Naive thymus-derived CD4-positive, alpha-beta T cell (primary cell): ENCODE results near the gene TRIP13. TPM values are rescaled to one million over a fixed set of nuclear protein-coding genes. Genes with fewer than 3 reads are reported as not detected.
"Not testable (repeated sequence)": the region's sequence is repeated elsewhere in the genome, so short reads cannot be mapped to it uniquely, and the experiment has no call there.

Experiments
- ATAC-seq: fragments of 150-1000 bp; cut with Tn5 transposase; 2 replicates; pipeline ENCODE4 v1.10.0; 2021; ENCODE audit warnings: mild to moderate bottlenecking, moderate library complexity
- CTCF ChIA-PET: fragments of 350-600 bp; sonication (Branson Sonifier 250); formaldehyde crosslinking; loops from one replicate; lab custom pipeline; 2021; ENCODE audit warnings: antibody characterized with exemption; lab: Charles Lee
- POLR2A ChIA-PET: fragments of 350-600 bp; sonication (Branson Sonifier 250); formaldehyde crosslinking; loops from one replicate; lab custom pipeline; 2021; ENCODE audit warnings: antibody characterized with exemption, inconsistent platforms; lab: Charles Lee
- DNase-seq, 9 donors: peaks; one replicate each; pipeline versions ENCODE4 v3.0.0 to v3.0.0-alpha.2; 2020 to 2022; ENCODE audit warnings: mixed read lengths in 1 of 9
- H3K27ac ChIP-seq: one replicate; pipeline ENCODE4 v1.7.0; 2013; ENCODE audit warnings: mild to moderate bottlenecking, low read depth, low read length, moderate library complexity
- H3K27me3 ChIP-seq, 2 donors: one replicate each; pipeline ENCODE4 v1.7.0; 2013; ENCODE audit warnings: low read length in 2 of 2, mild to moderate bottlenecking in 2 of 2, moderate library complexity in 2 of 2; ENCODE audit not compliant: control insufficient read depth in 2 of 2, insufficient read depth in 2 of 2
- H3K36me3 ChIP-seq, 3 experiments: 1 replicate in 2 of 3; 2 replicates in 1 of 3; pipeline ENCODE4 v1.7.0; 2013; ENCODE audit warnings: low read length in 3 of 3, mild to moderate bottlenecking in 3 of 3, moderate library complexity in 1 of 3; ENCODE audit not compliant: insufficient read depth in 3 of 3, control insufficient read depth in 2 of 3
- H3K4me1 ChIP-seq, 2 donors: one replicate each; pipeline ENCODE4 v1.7.0; 2013; ENCODE audit warnings: low read length in 2 of 2, mild to moderate bottlenecking in 2 of 2, moderate library complexity in 1 of 2; ENCODE audit not compliant: control insufficient read depth in 2 of 2, insufficient read depth in 2 of 2
- H3K4me3 ChIP-seq: 2 replicates; pipeline ENCODE4 v1.7.0; 2013; ENCODE audit warnings: mild to moderate bottlenecking, low read length
- H3K9me3 ChIP-seq, 3 experiments: 1 replicate in 2 of 3; 2 replicates in 1 of 3; pipeline ENCODE4 v1.7.0; 2013; ENCODE audit warnings: low read length in 3 of 3; ENCODE audit not compliant: control insufficient read depth in 2 of 3
- H3K27ac Mint-ChIP-seq, 9 donors: one replicate each; pipeline ENCODE4 v1.8.0; 2020 to 2022; ENCODE audit warnings: mixed read lengths in 9 of 9, mild to moderate bottlenecking in 8 of 9, moderate library complexity in 5 of 9, inconsistent platforms in 2 of 9
- H3K27me3 Mint-ChIP-seq, 5 donors: one replicate each; pipeline ENCODE4 v1.8.0; 2021 to 2022; ENCODE audit warnings: mixed read lengths in 5 of 5, mild to moderate bottlenecking in 1 of 5
- H3K36me3 Mint-ChIP-seq, 5 donors: one replicate each; pipeline ENCODE4 v1.8.0; 2020 to 2022; ENCODE audit warnings: mixed read lengths in 5 of 5, mild to moderate bottlenecking in 3 of 5, inconsistent platforms in 1 of 5
- H3K4me1 Mint-ChIP-seq, 7 donors: one replicate each; pipeline ENCODE4 v1.8.0; 2020 to 2022; ENCODE audit warnings: mixed read lengths in 7 of 7, mild to moderate bottlenecking in 3 of 7, inconsistent platforms in 1 of 7
- H3K4me3 Mint-ChIP-seq, 10 donors: one replicate each; pipeline ENCODE4 v1.8.0; 2020 to 2022; ENCODE audit warnings: mild to moderate bottlenecking in 10 of 10, mixed read lengths in 10 of 10, moderate library complexity in 6 of 10, inconsistent platforms in 2 of 10
- H3K9me3 Mint-ChIP-seq, 11 donors: one replicate each; pipeline ENCODE4 v1.8.0; 2020 to 2022; ENCODE audit warnings: mixed read lengths in 11 of 11, mild to moderate bottlenecking in 4 of 11, inconsistent platforms in 1 of 11, moderate library complexity in 1 of 11
- intact Hi-C, 2 donors: fragments of 100-400 bp; cut with micrococcal nuclease; formaldehyde crosslinking; loops; one replicate each; pipeline ENCODE4 v1.15.1; 2023
- polyA plus RNA-seq, 2 donors: library from polyadenylated mRNA; unstranded; fragments of 300-500 nt; fragmentation: Illumina TruSeq; gene quantifications; one replicate each; pipeline ENCODE4 v1.2.3, GENCODE V29; 2021
- total RNA-seq, 6 experiments: library from RNA in 5 of 6; stranded (reverse) in 5 of 6; gene quantifications; 1 replicate in 5 of 6; 2 replicates in 1 of 6; pipeline ENCODE4 v1.2.3 and lab custom pipeline; 2021 to 2026

The TRIP13 gene, protein sequence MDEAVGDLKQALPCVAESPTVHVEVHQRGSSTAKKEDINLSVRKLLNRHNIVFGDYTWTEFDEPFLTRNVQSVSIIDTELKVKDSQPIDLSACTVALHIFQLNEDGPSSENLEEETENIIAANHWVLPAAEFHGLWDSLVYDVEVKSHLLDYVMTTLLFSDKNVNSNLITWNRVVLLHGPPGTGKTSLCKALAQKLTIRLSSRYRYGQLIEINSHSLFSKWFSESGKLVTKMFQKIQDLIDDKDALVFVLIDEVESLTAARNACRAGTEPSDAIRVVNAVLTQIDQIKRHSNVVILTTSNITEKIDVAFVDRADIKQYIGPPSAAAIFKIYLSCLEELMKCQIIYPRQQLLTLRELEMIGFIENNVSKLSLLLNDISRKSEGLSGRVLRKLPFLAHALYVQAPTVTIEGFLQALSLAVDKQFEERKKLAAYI
- 10 to 100 TPM in 1 of 5 experiments, under 1 TPM in 3, not detected in 1; 0.39 to 23.5 (median 0.57) TPM for total RNA-seq
- polyA plus RNA-seq = under 1 TPM; 0.52 to 0.63 TPM
- 0.54 reads per million for total RNA-seq (lab: John Stamatoyannopoulos, UW)

DNA sequence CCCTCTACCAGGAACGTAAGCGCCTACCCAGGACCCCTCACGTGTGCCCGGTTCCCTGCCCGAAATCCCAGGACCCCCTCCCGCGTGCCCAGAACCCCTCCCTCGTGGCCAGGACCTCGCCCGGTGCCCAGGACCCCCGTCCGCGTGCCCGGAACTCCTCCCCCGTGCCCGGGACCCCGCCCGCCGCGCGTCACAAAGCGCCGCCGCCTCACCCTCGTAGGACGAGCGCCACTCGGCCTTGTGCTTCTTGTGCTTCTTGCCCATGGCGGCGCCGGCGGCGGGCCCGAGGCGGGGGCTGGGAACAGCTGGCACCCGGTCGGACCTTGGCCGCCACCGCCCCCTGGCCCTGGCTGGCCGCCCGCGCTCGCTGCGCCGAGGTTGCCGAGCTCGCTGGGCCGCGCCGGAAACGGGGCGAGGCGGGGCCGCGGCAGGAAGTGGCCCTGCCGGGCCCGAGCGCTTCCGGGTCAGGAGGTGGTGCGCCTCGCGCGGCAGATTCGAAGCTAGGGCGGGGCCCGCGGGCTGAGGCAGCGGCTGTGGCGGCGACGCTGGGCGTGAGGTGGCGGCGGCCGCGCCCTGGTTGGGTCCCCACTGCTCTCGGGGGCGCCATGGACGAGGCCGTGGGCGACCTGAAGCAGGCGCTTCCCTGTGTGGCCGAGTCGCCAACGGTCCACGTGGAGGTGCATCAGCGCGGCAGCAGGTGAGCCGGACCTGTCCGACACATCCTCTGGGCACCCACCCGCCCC is at the start of gene TRIP13, which contains the start of gene BRD9:
Gene TRIP13 (plus strand): TSS at position 491 of the 743 bp plus-strand sequence. CDS start 115 bp downstream, at position 606.
Gene BRD9 (minus strand): TSS at position 408 of the 743 bp plus-strand sequence. CDS start 144 bp downstream, at position 264.
- Mint-ChIP-seq H3K4me3 (peak within 1 kb of the TSS; percentile 79 to 93 (median 86)), H3K36me3 (peaks cover under 1 to 22% (median 13%) of the 10 kb centered on the region in 5 donors), H3K4me1 (peaks cover 12 to 35% (median 28%) of the 10 kb centered on the region in 7 donors), H3K27ac (peak within 1 kb of the TSS; percentile 69 to 92 (median 89)), H3K9me3 (no peaks in the 10 kb centered on the region), H3K27me3 (no peaks in the 10 kb centered on the region)
- Histone ChIP-seq H3K4me3 (peak within 1 kb of the TSS; percentile 84), H3K27me3 (no peaks in the 10 kb centered on the region), H3K36me3 (peaks cover 10 to 39% (median 18%) of the 10 kb centered on the region in 3 experiments), H3K4me1 (peaks cover 10 to 14% of the 10 kb centered on the region in 2 donors), H3K9me3 (no peaks in the 10 kb centered on the region), H3K27ac (peak within 1 kb of the TSS; percentile 91)
- DNase-seq (peak; percentile 77 to 90 (median 86)), ATAC-seq (peak; percentile 98)
- intact Hi-C loops = loop anchor here (1.0 to 5.0 kb wide), 6 partner anchors 108 to 620 kb away; partner anchors contain the start of genes TPPP (in 2 of the 2), CEP72 (in 1 of the 2), CLPTM1L (in 1 of the 2) and PDCD6 (in 1 of the 2)
- CTCF ChIA-PET = interaction anchor here (1.1 to 1.3 kb wide), 2 partner anchors 8 to 10 kb away, joined by 3 to 4 read pairs; no protein-coding TSS in a partner anchor
- POLR2A ChIA-PET = interaction anchor here (0.6 to 2.1 kb wide), 4 partner anchors 9 to 281 kb away, joined by 3 to 6 read pairs (median 4); partner anchors contain the start of gene CEP72

DNA sequence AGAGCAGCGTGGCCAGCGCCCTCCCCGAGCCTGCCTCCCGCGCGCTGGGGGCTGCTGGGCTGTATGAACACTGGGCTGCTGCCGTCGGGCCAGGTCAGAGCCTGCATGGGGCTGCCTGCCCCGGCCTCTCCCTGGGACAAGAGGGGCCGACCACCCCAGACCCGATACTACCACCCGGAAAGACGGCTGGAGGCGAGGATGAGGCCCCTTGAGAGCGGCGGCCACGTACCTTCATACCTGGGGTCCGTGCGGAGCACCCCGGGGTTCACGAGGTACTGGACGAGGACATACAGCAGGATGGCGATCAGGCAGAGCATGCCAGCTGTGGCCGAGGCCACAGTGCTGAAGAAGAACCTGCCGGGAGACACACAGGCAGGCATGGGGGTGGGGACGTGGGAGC is 49.3 kb upstream of the TRIP13 start:
- intact Hi-C loops = loop anchor here in 1 of 2 donors (5.0 kb wide), 1 partner anchor 86 kb away; no protein-coding TSS in a partner anchor
- H3K27me3 ChIP-seq, CTCF ChIA-PET, DNase-seq, H3K4me1 ChIP-seq, H3K27me3 Mint-ChIP-seq, H3K4me1 Mint-ChIP-seq, H3K36me3 Mint-ChIP-seq, H3K9me3 ChIP-seq, H3K4me3 ChIP-seq, H3K27ac ChIP-seq, POLR2A ChIA-PET, H3K9me3 Mint-ChIP-seq, H3K4me3 Mint-ChIP-seq, H3K36me3 ChIP-seq, ATAC-seq, H3K27ac Mint-ChIP-seq: not testable (repeated sequence)

DNA sequence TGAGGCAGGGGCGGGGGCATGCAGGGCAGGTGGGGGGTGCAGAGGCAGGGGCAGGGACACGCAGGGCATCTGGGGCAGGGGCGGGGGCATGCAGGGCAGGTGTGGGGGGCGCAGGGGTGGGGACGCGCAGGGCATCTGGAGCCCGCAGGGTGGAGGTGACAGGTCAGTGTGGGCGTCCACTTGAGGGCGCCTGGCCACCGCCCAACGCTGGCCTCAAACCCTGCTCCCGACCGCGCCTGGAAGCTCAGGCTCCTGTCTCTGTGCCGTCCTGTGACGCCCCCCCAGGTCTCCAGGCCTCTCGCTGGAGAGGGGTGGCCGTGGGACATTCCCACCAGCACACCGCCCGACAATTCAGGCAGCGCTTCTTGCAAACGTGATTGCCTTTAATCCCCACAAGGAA is 48.8 kb upstream of the TRIP13 start:
- H3K4me1 Mint-ChIP-seq, H3K27ac Mint-ChIP-seq, DNase-seq, H3K4me3 ChIP-seq, H3K4me3 Mint-ChIP-seq, CTCF ChIA-PET, H3K36me3 ChIP-seq, POLR2A ChIA-PET, H3K27ac ChIP-seq, H3K9me3 ChIP-seq, H3K27me3 ChIP-seq, H3K9me3 Mint-ChIP-seq, H3K36me3 Mint-ChIP-seq, H3K27me3 Mint-ChIP-seq, H3K4me1 ChIP-seq, ATAC-seq: not testable (repeated sequence)
- intact Hi-C loops = loop anchor here in 1 of 2 donors (5.0 kb wide), 1 partner anchor 87 kb away; no protein-coding TSS in a partner anchor

DNA sequence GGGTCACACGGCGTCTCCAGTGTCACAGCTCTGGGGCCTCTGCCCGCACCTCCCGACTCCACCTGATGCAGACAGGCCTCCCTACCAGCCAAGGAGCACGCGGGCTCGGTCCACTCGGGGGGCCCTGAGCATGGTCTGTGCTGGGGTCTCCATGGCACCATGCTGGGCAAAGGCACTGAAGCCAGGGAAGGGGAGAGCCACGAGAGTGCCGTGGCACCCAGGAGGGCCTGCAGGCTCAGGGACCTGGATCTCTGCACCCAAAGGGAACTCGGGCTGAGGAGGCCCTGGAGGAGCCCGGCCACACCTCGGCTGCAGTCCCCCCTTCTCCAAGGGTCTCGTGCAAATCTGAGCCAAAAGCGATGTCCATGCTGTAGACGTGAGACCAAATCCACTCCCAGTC is 48.3 kb upstream of the TRIP13 start:
- intact Hi-C loops = loop anchor here in 1 of 2 donors (5.0 kb wide), 1 partner anchor 87 kb away; no protein-coding TSS in a partner anchor
- H3K4me1 ChIP-seq, H3K27ac ChIP-seq, H3K4me3 ChIP-seq, ATAC-seq, DNase-seq, H3K4me1 Mint-ChIP-seq, CTCF ChIA-PET, H3K36me3 Mint-ChIP-seq, POLR2A ChIA-PET, H3K9me3 Mint-ChIP-seq, H3K27me3 ChIP-seq, H3K27me3 Mint-ChIP-seq, H3K36me3 ChIP-seq, H3K4me3 Mint-ChIP-seq, H3K9me3 ChIP-seq, H3K27ac Mint-ChIP-seq: not testable (repeated sequence)

DNA sequence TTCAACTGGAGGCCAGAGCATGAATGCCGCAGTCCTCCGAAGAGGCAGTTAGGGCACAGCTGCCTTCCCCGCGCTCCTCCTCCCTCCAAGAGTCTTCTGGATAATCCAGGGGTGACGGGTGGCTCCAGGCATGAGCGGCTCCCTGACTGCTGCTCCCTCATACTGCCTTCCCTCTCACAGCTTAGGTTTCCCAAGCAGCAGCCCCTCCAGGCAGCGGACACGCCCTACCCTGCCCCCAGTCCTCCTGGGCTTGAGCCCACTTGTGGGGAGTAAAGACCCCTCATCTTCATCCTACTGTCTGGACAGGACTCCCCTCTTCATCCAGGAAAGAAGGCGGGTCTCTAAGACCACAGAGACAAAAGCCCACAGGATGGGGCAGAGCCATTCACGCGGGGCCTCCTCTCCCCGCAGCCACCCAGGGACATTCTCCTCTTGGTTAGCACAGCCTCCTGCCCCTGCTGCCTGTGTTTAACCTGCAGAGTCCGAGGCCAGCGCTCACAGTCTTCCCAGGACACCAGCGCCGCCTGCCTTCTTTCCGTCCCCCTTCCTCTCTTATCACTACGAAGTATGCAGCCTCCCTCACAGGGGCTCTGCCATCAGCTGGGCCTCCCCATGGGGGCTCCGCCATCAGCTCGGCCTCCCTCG is 47.5 kb upstream of the TRIP13 start:
- H3K4me3 Mint-ChIP-seq, H3K27ac Mint-ChIP-seq, H3K27me3 Mint-ChIP-seq, H3K4me1 ChIP-seq, H3K4me1 Mint-ChIP-seq, H3K4me3 ChIP-seq, CTCF ChIA-PET, H3K9me3 ChIP-seq, POLR2A ChIA-PET, ATAC-seq, H3K27ac ChIP-seq, H3K27me3 ChIP-seq, H3K36me3 Mint-ChIP-seq, H3K9me3 Mint-ChIP-seq, H3K36me3 ChIP-seq, intact Hi-C loops: not testable (repeated sequence)
- peak in 1 of 9 donors; percentile 19 for DNase-seq
